Panc1 (cell line): ENCODE data around the gene SOX5. TPM values are rescaled to one million over a fixed set of nuclear protein-coding genes. Genes with fewer than 3 reads are reported as not detected.

Source experiments
- ATAC-seq: fragments of 200-7000 bp; cut with Tn5 transposase; 2 replicates; pipeline ENCODE4 v1.9.1; 2020; ENCODE audit warnings: mild to moderate bottlenecking, moderate library complexity
- BruUV-seq: library from RNA; stranded (reverse); fragments of 400-500 nt; replicated peaks from 2 replicates; lab custom pipeline; 2021; lab: Mats Ljungman, UMichigan
- CTCF ChIA-PET: fragments of 300-600 bp; sonication (Branson Sonifier 250); formaldehyde crosslinking; loops from one replicate; lab custom pipeline; 2022; ENCODE audit warnings: antibody characterized with exemption; lab: Charles Lee
- POLR2A ChIA-PET: fragments of 300-600 bp; sonication (Branson Sonifier 250); formaldehyde crosslinking; loops from one replicate; lab custom pipeline; 2022; ENCODE audit warnings: antibody characterized with exemption; lab: Charles Lee
- DNase-seq: peaks from one replicate; pipeline ENCODE4 v3.0.0-alpha.2; 2010; ENCODE audit warnings: low read depth, low spot score
- H3K27ac ChIP-seq: 2 replicates; pipeline ENCODE4 v1.5.1; 2011; ENCODE audit warnings: mild to moderate bottlenecking, low read length, inconsistent platforms
- H3K27me3 ChIP-seq: fragments of 200-500 bp; sonication (Bioruptor generic); 2 replicates; pipeline ENCODE4 v1.6.0; 2014; ENCODE audit warnings: low read length, inconsistent platforms; ENCODE audit not compliant: control insufficient read depth, insufficient read depth
- H3K36me3 ChIP-seq: fragments of 200-500 bp; sonication (Bioruptor generic); 2 replicates; pipeline ENCODE4 v1.5.1; 2014; ENCODE audit warnings: inconsistent platforms, mild to moderate bottlenecking, low read length, moderate library complexity; ENCODE audit not compliant: control insufficient read depth, insufficient read depth
- H3K4me1 ChIP-seq: 2 replicates; pipeline ENCODE4 v1.5.1; 2011; ENCODE audit warnings: inconsistent platforms, mild to moderate bottlenecking, low read length, moderate library complexity; ENCODE audit not compliant: control insufficient read depth, insufficient read depth
- H3K4me3 ChIP-seq, 2 experiments: 2 replicates each; pipeline ENCODE4 v1.5.1; 2011 to 2012; ENCODE audit warnings: low read depth in 2 of 2, low read length in 2 of 2, mild to moderate bottlenecking in 2 of 2, inconsistent platforms in 1 of 2, moderate library complexity in 1 of 2
- H3K9me3 ChIP-seq: fragments of 200-500 bp; sonication (Bioruptor generic); 2 replicates; pipeline ENCODE4 v1.5.1; 2014; ENCODE audit warnings: low read depth, mild to moderate bottlenecking, inconsistent platforms, low read length, moderate library complexity; ENCODE audit not compliant: control insufficient read depth, insufficient read depth
- POLR2AphosphoS5 ChIP-seq: IDR thresholded peaks from 2 replicates; pipeline ENCODE4 v1.6.1; 2012; ENCODE audit warnings: mild to moderate bottlenecking, low read depth, low read length, moderate library complexity
- SIN3A ChIP-seq: IDR thresholded peaks from 2 replicates; pipeline ENCODE4 v1.6.1; 2012; ENCODE audit warnings: low read depth, mild to moderate bottlenecking, low read length, moderate library complexity, borderline replicate concordance; ENCODE audit not compliant: insufficient read depth
- TCF7L2 ChIP-seq: IDR thresholded peaks from 2 replicates; pipeline ENCODE4 v1.6.1; 2011; ENCODE audit warnings: mild to moderate bottlenecking, low read depth, low read length, inconsistent platforms
- in situ Hi-C: cut with HindIII; loops from 2 replicates; pipeline ENCODE4 v1.10.0; 2016; ENCODE audit warnings: low sequenced_read_pairs, low pct_unique_long_range_greater_than_20kb
- intact Hi-C: fragments of 100-400 bp; cut with micrococcal nuclease; formaldehyde crosslinking; loops from one replicate; pipeline ENCODE4 v1.10.0; 2022; ENCODE audit not compliant: unreplicated experiment
- total RNA-seq: library from RNA; stranded (reverse); gene quantifications from one replicate; pipeline ENCODE4 v1.2.1, GENCODE V29; 2021; ENCODE audit not compliant: unreplicated experiment
- TF ChIP-seq, protein P1 (sequence below): fragments of 450-650 bp; IDR thresholded peaks from 2 replicates; pipeline ENCODE4 v1.5.1; 2017; ENCODE audit warnings: mild to moderate bottlenecking
- TF ChIP-seq, protein P2 (sequence below), 2 experiments: IDR thresholded peaks; 2 replicates each; pipeline ENCODE4 v1.6.1; 2011 to 2012; ENCODE audit warnings: low read depth in 2 of 2, control low read depth in 1 of 2, low read length in 1 of 2, mild to moderate bottlenecking in 1 of 2, moderate library complexity in 1 of 2; ENCODE audit not compliant: insufficient read depth in 1 of 2

SOX5 gene
- total RNA-seq, 1 experiment from 2014 or later: 0.23 TPM

DNA sequence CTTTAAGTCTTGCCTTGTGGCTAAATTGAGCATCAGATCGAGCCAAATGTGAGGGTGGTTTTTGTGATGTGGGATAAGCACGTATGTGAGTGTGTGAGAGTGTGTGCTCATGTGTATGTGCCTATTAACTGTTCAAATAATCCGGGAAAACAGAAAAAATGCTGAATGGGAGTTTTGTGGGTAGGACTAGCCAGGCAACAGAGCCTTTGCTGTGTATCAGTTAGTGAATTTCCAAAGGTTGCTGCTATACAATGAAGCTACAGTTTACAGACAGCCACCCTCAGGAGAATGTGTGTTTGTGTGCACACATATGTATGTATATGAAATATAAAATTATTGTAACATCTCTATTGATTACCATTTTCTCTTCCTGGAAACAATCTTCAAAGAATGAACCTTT, 154.0 kb downstream of the SOX5 start:
- Histone ChIP-seq H3K9me3 (no peaks in the 10 kb centered on the region), H3K4me1 (no peaks in the 10 kb centered on the region), H3K36me3 (no peaks in the 10 kb centered on the region), H3K4me3 (no peak overlapping the region), H3K27ac (no peak overlapping the region), H3K27me3 (no peaks in the 10 kb centered on the region)
- TF ChIP-seq, protein P1, sequence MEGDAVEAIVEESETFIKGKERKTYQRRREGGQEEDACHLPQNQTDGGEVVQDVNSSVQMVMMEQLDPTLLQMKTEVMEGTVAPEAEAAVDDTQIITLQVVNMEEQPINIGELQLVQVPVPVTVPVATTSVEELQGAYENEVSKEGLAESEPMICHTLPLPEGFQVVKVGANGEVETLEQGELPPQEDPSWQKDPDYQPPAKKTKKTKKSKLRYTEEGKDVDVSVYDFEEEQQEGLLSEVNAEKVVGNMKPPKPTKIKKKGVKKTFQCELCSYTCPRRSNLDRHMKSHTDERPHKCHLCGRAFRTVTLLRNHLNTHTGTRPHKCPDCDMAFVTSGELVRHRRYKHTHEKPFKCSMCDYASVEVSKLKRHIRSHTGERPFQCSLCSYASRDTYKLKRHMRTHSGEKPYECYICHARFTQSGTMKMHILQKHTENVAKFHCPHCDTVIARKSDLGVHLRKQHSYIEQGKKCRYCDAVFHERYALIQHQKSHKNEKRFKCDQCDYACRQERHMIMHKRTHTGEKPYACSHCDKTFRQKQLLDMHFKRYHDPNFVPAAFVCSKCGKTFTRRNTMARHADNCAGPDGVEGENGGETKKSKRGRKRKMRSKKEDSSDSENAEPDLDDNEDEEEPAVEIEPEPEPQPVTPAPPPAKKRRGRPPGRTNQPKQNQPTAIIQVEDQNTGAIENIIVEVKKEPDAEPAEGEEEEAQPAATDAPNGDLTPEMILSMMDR: no peak
- TF ChIP-seq POLR2AphosphoS5 (no peak), TCF7L2 (no peak), SIN3A (no peak)
- TF ChIP-seq, protein P2, sequence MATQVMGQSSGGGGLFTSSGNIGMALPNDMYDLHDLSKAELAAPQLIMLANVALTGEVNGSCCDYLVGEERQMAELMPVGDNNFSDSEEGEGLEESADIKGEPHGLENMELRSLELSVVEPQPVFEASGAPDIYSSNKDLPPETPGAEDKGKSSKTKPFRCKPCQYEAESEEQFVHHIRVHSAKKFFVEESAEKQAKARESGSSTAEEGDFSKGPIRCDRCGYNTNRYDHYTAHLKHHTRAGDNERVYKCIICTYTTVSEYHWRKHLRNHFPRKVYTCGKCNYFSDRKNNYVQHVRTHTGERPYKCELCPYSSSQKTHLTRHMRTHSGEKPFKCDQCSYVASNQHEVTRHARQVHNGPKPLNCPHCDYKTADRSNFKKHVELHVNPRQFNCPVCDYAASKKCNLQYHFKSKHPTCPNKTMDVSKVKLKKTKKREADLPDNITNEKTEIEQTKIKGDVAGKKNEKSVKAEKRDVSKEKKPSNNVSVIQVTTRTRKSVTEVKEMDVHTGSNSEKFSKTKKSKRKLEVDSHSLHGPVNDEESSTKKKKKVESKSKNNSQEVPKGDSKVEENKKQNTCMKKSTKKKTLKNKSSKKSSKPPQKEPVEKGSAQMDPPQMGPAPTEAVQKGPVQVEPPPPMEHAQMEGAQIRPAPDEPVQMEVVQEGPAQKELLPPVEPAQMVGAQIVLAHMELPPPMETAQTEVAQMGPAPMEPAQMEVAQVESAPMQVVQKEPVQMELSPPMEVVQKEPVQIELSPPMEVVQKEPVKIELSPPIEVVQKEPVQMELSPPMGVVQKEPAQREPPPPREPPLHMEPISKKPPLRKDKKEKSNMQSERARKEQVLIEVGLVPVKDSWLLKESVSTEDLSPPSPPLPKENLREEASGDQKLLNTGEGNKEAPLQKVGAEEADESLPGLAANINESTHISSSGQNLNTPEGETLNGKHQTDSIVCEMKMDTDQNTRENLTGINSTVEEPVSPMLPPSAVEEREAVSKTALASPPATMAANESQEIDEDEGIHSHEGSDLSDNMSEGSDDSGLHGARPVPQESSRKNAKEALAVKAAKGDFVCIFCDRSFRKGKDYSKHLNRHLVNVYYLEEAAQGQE (IDR thresholded peaks at IDR 0.05; ENCODE audit: insufficient read depth in 1 of 2, low read depth in 2 of 2, low read length in 1 of 2): no peak
- DNase-seq (no peak), ATAC-seq (no peak)
- POLR2A ChIA-PET: no interaction called here
- intact Hi-C loops (no loop called here), in situ Hi-C loops (no loop called here)
- no TSS peak for BruUV-seq
- CTCF ChIA-PET: no interaction called here

DNA sequence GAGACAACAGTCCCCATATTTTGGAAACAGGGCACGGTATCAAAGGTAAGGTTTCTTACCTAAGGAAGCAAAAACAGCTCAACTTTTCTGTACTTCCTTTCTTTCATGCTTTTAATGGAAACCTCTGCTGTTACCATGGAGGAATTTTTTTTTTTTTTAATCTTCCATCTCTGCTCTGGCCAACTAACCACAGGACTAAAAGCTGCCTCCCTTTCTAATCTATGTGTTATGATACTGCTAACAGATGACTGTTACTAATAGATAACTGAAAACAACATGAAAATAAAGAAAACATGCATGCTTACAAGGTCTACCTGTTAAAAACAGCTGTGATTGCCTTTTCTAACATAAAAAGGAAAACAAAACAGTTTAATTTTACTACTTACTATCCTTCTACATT, 168.4 kb downstream of the SOX5 start:
- DNase-seq (no peak), ATAC-seq (no peak)
- H3K36me3 ChIP-seq: no peaks in the 10 kb centered on the region
- no peak overlapping the region for H3K4me3 ChIP-seq
- intact Hi-C loops (no loop called here), in situ Hi-C loops (no loop called here)
- no TSS peak for BruUV-seq
- no peaks in the 10 kb centered on the region for H3K27me3 ChIP-seq
- no peaks in the 10 kb centered on the region for H3K9me3 ChIP-seq
- TF ChIP-seq TCF7L2 (no peak), POLR2AphosphoS5 (no peak), SIN3A (no peak)
- TF ChIP-seq, protein P2 (IDR thresholded peaks at IDR 0.05; ENCODE audit: insufficient read depth in 1 of 2, low read depth in 2 of 2, low read length in 1 of 2): no peak
- TF ChIP-seq, protein P1: no peak
- POLR2A ChIA-PET: interaction anchor here (0.6 kb wide), 1 partner anchor 38 kb away, joined by 3 read pairs; no protein-coding TSS in a partner anchor
- H3K27ac ChIP-seq: no peak overlapping the region
- H3K4me1 ChIP-seq: no peaks in the 10 kb centered on the region
- CTCF ChIA-PET: no interaction called here
